Skeletal muscle tissue (tissue), 5 donors: ENCODE measurements around the gene HSPA9. TPM values are rescaled to one million over a fixed set of nuclear protein-coding genes. Genes with fewer than 3 reads are reported as not detected.
A peak's percentile ranks its signal among the peaks of the same experiment; 100 is the strongest.
"Not testable (repeated sequence)": the region's sequence is repeated elsewhere in the genome, so short reads cannot be mapped to it uniquely, and the experiment has no call there.

Experiments used
- H3K27ac ChIP-seq: one replicate; pipeline ENCODE4 v1.7.0; 2013; ENCODE audit warnings: mild to moderate bottlenecking, low read depth, low read length, inconsistent platforms
- H3K27me3 ChIP-seq, 3 donors: one replicate each; pipeline ENCODE4 v1.7.0; 2013; ENCODE audit warnings: low read length in 3 of 3; ENCODE audit not compliant: control insufficient read depth in 3 of 3, insufficient read depth in 3 of 3
- H3K36me3 ChIP-seq, 3 donors: one replicate each; pipeline ENCODE4 v1.7.0; 2013; ENCODE audit warnings: low read length in 3 of 3; ENCODE audit not compliant: control insufficient read depth in 3 of 3, insufficient read depth in 3 of 3
- H3K4me1 ChIP-seq, 3 donors: one replicate each; pipeline ENCODE4 v1.7.0; 2013; ENCODE audit warnings: low read length in 3 of 3, mild to moderate bottlenecking in 3 of 3; ENCODE audit not compliant: control insufficient read depth in 3 of 3, insufficient read depth in 3 of 3
- H3K4me3 ChIP-seq, 3 donors: one replicate each; pipeline ENCODE4 v1.7.0; 2013; ENCODE audit warnings: low read length in 3 of 3
- H3K9ac ChIP-seq, 3 donors: one replicate each; pipeline ENCODE4 v1.7.0; 2013; ENCODE audit warnings: low read length in 3 of 3, mild to moderate bottlenecking in 3 of 3, moderate library complexity in 2 of 3, low read depth in 1 of 3
- H3K9me3 ChIP-seq, 3 donors: one replicate each; pipeline ENCODE4 v1.7.0; 2013; ENCODE audit warnings: low read length in 3 of 3; ENCODE audit not compliant: control insufficient read depth in 3 of 3
- small RNA-seq: library from RNA; depleted of rRNA; stranded (forward); fragments of <200 nt; gene quantifications from one replicate; pipeline ENCODE3, GENCODE V24; 2014
- total RNA-seq: library from RNA; depleted of rRNA; stranded (reverse); fragments of >200 nt; gene quantifications from one replicate; pipeline ENCODE4 v1.2.3, GENCODE V29; 2014
- donor health status: Osteomylitis.

Gene HSPA9
- total RNA-seq, 1 donor from 2014 or later: 145 TPM

DNA sequence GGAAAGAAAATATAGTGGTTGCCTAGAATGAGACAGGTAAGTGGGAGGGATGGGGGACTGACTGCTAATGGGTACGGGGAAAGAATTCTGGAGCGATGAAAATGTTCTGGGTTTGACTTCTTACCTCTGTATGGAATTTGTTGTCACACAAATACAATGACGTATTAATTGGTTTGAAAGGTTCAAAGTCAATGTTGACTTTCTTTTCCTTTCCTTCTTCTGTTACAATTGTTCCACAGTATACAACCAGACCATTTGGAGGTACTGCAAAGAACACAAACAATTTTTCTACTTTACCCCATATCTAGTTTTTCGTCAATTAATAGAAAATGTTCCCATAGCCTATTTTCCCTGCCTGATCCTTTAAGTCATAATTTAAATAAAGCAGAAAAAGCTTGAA lies 57.8 kb downstream of the HSPA9 start:
- no peaks in the 10 kb centered on the region for H3K27me3 ChIP-seq
- H3K9ac ChIP-seq: no peak overlapping the region
- peaks cover 13 to 51% (median 43%) of the 10 kb centered on the region in 3 donors for H3K36me3 ChIP-seq
- no peaks in the 10 kb centered on the region for H3K4me1 ChIP-seq
- H3K27ac ChIP-seq: no peak overlapping the region
- no peaks in the 10 kb centered on the region for H3K9me3 ChIP-seq
- no peak overlapping the region for H3K4me3 ChIP-seq

GRCh38 chr5:138515556-138516245 lies 59.5 kb downstream of the HSPA9 start:
- H3K9ac ChIP-seq: no peak overlapping the region
- H3K36me3 ChIP-seq: peaks cover 20 to 62% (median 55%) of the 10 kb centered on the region in 3 donors

DNA sequence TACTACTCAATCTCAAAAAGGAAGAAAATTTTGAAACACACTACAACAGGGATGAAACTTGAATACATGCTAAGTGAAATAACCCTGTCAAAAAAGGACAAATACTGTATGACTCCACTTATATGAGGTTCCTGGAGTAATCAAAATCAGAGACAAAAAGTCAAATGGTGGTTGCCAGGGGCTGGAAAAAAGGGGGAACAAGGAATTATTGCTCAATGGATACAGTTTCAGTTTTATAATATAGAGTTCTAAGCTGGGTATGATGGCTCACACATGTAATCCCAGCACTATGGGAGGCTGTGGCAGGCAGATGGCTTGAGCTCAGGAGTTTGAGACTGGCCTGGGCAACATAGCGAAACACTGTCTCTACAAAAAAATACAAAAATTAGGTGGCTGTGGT lies 61.2 kb downstream of the HSPA9 start:
- no peaks in the 10 kb centered on the region for H3K27me3 ChIP-seq
- peaks cover 24 to 74% (median 68%) of the 10 kb centered on the region in 3 donors for H3K36me3 ChIP-seq
- H3K9me3 ChIP-seq: no peaks in the 10 kb centered on the region
- H3K9ac ChIP-seq: no peak overlapping the region
- H3K4me1 ChIP-seq: no peaks in the 10 kb centered on the region
- no peak overlapping the region for H3K27ac ChIP-seq
- no peak overlapping the region for H3K4me3 ChIP-seq

More at GRCh38 chr5:138515556-138516245, 59.5 kb downstream of the HSPA9 start:
- Histone ChIP-seq H3K4me3 (no peak overlapping the region), H3K4me1 (no peaks in the 10 kb centered on the region), H3K27me3 (no peaks in the 10 kb centered on the region), H3K27ac (no peak overlapping the region), H3K9me3 (no peaks in the 10 kb centered on the region)

DNA sequence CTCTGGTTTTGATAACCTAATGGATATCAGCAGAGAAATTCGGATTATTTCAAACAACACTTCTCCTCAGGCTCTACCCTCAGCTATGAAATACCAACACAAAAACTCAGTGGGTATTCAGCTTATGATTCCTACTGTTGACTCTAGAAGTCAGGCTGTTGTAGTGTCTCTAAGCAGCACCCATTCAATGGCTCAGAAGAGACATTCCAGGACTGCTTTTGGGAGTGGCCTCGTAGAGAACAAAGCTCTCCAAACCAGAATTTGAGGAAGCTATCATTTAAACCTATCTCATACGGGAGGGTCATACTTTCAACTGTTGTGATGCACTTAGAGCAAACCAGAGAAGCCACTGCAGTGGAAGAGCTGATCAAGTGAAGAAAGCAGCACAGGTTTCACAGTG lies 66.2 kb downstream of the HSPA9 start:
- no peaks in the 10 kb centered on the region for H3K9me3 ChIP-seq
- no peak overlapping the region for H3K27ac ChIP-seq
- no peak overlapping the region for H3K4me3 ChIP-seq
- peaks cover 9 to 16% (median 11%) of the 10 kb centered on the region in 3 donors for H3K4me1 ChIP-seq
- H3K9ac ChIP-seq: no peak overlapping the region
- H3K36me3 ChIP-seq: peaks cover 16 to 56% (median 50%) of the 10 kb centered on the region in 3 donors
- no peaks in the 10 kb centered on the region for H3K27me3 ChIP-seq

DNA sequence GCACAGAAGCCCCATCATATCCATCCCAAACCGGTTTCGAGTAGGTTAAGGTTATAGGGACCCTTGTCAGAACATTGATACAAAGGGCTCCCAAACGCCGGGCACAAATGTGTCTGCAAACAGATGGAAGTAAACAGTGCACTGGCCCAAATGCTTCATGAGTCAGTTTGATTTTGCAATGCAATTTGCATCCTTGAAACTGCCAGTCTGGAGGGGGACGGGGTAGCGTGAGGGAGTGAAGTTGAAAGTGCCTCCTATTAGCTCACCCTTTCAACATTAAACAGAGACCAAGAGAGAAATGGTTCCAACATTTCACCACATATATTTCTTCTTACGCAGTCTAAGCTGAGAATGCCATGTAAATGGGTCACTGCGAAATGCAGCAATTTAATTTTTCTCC lies 67.7 kb downstream of the HSPA9 start:
- H3K27ac ChIP-seq, H3K9me3 ChIP-seq, H3K27me3 ChIP-seq, H3K9ac ChIP-seq, H3K4me3 ChIP-seq: not testable (repeated sequence)
- peaks cover 9 to 18% (median 11%) of the 10 kb centered on the region in 3 donors for H3K4me1 ChIP-seq
- peaks cover 16 to 42% (median 37%) of the 10 kb centered on the region in 3 donors for H3K36me3 ChIP-seq

DNA sequence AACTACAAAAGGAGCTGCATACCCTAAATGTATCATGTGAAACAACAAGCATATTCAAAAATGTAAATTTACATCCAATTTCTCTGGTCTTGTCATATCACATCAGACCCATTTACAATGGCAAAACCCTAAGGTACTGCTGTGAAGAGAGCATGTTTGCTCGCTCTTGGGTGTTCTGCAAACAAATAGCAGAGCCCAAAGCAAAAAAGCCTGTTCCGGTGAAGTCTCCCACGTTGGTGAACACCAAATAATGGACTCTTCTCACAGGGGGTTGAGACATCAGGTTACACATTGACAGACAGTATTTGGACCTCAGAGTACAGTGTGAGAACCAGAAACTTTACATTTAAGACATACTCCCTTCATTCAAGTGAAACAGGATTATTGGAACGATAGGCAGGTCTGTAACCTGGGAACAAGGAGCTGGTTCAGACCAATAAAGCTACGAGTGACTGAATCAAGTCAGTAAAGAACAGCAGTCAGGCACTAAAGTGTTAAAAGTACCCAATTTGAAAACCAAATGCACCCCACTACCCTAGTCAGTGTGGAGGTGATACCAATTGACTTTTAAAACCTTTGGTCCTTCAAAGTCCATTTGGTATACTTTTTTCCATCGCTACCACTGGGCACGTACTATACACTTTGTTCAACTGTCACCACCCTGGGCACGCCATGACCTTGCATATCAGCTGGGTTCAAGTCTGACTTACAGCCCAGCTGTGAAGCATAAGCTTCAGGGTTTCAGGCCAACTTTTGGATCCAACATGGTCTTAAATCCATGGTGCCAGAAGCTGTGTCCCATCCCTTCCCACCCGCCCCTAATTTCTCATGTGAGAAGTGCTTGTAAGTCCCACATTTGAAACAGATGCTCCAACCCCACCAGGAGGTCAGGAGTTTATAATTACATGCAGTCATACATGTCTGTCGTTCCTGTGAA lies 68.6 kb downstream of the HSPA9 start:
- Histone ChIP-seq H3K36me3 (peaks cover 14 to 35% (median 33%) of the 10 kb centered on the region in 3 donors), H3K4me3 (no peak overlapping the region), H3K27ac (no peak overlapping the region), H3K9me3 (no peaks in the 10 kb centered on the region), H3K9ac (no peak overlapping the region), H3K4me1 (peaks cover 9 to 27% (median 18%) of the 10 kb centered on the region in 3 donors), H3K27me3 (no peaks in the 10 kb centered on the region)

DNA sequence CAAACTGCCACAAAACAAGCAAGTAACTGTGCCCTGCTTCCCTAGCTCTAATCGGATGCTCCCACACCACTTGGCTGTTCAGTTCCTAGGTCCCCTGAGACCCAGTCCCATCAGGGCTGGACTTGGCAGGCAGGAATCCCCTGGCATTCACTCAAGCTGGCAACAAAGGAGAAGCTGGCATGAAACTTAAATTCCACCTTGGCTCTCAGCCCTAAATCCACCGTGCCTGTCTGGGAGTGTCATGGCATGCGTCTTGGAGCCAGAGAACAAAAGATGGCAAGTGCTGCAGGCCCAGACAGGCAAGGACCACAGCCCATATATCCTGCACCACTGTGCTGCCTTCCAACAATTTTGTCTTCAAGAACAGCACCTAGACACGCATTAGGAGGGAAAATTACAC lies 70.4 kb downstream of the HSPA9 start:
- Histone ChIP-seq H3K4me3 (no peak overlapping the region), H3K9ac (no peak overlapping the region), H3K27ac (no peak overlapping the region), H3K27me3 (no peaks in the 10 kb centered on the region), H3K4me1 (peaks cover 9 to 27% (median 18%) of the 10 kb centered on the region in 3 donors), H3K36me3 (peaks cover 5 to 22% (median 17%) of the 10 kb centered on the region in 3 donors), H3K9me3 (no peaks in the 10 kb centered on the region)

Small RNA genes within 50 kb of the gene (small RNA-seq; reads per million reads assigned to genes)
- gene RF00154 (14.2 reads per million, percentile 93 among the genes with 10 or more reads in this experiment), gene RF01210 (not detected), gene SNORD63 (254 reads per million, percentile 97 among the genes with 10 or more reads in this experiment)

Other genes starting within 250 kb of the HSPA9 start
- gene CDC25C, start 243.6 kb downstream of the HSPA9 start, total RNA-seq: 3.7 TPM
- gene FAM53C, start 237.1 kb downstream of the HSPA9 start, total RNA-seq: 17.2 TPM
- 75.2 TPM for gene KDM3B, start 222.7 kb downstream of the HSPA9 start, total RNA-seq
- gene REEP2, start 136.3 kb downstream of the HSPA9 start, total RNA-seq: 7.3 TPM
- 21.4 TPM for gene EGR1, start 109.9 kb downstream of the HSPA9 start, total RNA-seq
- 45.4 TPM for gene ETF1, start 32.2 kb downstream of the HSPA9 start, total RNA-seq
- gene CTNNA1, start 178.0 kb upstream of the HSPA9 start, total RNA-seq: 375 TPM